HPDE6-E6E7 (cell line): ENCODE results near the gene DHX8.
"Not testable (repeated sequence)": the region's sequence is repeated elsewhere in the genome, so short reads cannot be mapped to it uniquely, and the experiment has no call there.

Experiments used
- DNase-seq: peaks from one replicate; pipeline ENCODE4 v3.0.0; 2011; ENCODE audit warnings: missing footprints; ENCODE audit errors: extremely low spot score

Gene DHX8

DNA sequence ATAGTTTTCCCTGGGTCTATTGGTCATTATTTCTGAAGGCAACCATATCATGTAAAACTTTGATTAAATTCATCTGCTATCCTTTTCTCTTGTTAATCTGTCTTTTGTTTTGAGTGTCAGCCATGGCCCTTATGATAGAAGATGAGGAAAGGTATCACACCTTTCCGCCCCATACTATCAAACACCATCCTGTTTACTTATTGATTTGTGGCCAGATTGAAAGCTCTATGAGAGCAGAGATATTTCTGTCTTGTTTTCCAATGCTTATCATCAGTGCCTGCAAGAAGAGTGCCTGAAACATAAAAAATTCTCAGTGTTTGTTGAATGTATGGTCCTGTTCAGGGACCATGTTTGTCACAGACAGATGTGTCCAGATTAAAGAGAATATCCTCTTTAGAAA, 22.6 kb upstream of the DHX8 start:
- no peak for DNase-seq

DNA sequence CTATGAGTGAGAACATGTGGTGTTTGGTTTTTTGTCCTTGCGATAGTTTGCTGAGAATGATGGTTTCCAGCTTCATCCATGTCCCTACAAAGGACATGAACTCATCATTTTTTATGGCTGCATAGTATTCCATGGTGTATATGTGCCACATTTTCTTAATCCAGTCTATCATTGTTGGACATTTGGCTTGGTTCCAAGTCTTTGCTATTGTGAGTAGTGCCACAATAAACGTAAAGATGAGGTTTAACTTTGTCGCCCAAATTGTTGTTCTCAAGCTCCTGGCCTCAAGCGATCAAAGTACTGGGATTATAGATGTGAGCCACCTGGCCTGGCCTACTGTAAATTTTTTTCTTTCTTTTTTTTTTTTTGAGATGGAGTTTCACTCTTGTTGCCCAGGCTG, 21.2 kb upstream of the DHX8 start:
- not testable (repeated sequence) for DNase-seq

DNA sequence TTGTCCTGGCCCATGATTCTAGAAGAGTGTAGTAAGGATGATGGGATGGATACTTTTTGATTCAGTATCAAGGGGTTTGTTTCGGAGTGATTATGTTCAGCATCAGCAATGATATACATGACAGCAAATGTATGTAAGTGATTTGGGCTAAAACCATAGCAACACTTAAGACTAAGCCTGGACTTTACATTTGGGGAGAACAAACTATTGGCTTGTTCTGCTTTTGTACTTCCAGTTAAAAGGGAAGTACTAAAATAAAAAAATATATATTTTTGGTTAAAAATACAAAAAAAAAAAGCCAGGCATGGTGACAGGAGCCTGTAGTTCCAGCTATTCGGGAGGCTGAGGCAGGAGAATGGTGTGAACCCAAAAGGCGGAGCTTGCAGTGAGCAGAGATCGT, 20.5 kb upstream of the DHX8 start:
- DNase-seq: no peak

DNA sequence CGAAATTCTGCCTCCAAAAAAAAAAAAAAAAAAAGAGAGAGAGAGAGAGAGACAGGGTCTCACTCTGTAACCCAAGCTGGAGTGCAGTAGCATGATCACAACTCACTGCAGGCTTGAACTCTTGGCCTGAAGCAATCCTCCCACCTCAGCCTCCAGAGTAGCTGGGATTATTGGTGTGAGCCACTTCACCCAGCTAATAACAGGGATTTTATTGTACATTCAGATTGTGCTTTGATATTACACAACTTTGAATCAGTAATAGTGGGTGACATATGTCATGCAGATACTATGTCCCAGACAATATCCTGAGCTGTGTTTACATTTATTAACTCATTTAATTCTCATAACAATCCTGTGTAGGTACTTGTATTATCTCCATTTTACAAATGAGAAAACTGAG, 19.7 kb upstream of the DHX8 start:
- DNase-seq: no peak

DNA sequence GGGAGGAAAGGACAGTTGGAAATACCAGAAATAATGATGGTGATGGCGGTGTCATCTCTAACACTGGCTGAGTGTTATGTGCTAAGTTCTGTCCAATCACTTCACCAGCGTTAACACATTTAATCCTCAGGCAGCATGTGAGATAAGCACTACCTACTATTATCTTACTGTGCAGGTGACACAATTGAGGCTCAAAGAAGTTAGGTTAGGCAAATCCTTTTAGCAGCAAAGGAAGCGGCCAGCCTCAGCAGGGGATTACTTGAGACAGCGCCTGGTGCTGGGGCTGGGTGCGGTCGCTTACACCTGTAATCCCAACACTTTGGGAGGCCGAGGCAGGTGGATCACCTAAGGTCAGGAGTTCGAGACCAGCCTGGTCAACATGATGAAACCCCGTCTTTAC, 18.7 kb upstream of the DHX8 start:
- DNase-seq: no peak

DNA sequence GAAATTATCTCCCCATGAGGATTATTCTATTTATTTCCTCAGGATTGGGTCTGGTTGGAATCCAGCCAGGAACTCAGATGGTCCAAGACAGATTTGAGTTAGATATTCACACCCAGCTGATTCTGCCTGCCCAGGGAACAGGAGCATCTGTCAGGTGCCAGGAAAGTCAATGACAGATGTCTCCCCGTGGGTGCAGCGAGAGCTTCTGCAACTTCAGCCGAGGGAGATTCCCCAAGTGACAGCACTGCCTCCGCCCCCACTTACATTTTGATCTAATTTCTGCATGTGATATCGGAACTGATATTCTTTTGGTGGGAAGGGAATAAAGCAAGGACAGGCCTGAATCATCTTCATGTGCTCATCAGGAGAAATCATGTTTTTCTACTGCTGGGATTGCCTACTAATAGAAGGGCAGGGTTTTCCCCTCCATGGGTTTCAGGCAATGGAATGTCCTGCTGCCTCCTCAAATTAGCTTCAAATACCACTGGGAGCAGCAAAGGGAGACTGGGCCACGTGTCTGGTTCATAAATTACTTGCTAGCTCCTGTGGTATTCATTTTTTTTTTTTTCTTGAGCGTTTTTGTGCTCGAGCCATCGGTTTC, 15.7 kb upstream of the DHX8 start:
- no peak for DNase-seq

DNA sequence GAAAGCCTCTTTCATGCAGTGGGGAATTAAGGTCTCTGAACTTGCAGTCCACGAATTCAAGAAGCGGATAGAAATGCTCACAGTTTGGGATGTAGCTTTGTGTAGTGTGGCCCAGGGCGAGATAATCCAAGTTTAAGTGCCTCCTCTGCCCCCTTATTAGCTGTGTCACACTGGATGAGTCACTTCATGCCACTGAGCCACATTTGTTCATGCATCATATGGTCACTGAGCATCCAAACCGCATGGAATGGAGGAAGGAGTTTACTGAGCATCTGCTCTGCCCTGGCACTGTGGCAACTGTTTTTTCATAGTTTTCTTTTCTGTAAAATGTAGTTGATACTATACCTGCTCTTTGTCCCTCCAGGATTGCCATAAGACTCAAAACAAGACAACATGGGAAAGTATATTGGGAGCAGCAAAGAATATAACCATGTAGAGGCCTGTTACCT, 15.1 kb upstream of the DHX8 start:
- DNase-seq: no peak

DNA sequence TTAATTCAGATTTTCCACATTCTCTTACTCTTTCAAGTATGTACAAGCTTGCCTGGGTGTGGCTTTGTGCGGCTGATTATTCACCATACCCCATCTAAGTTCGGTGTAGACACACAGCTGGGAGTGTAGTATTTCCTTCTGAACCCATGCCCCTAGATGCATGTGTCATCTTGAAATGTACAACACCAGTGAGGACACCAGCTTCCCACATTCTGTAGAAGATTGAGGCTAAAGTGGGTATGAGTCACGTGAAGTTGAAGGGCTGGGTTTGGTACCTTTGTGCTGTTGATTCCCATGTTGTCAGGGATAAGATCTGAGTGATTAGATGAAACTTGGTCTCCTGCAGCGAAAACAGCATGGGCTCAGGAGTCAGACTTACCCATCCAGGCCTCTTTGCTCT, 14.6 kb upstream of the DHX8 start:
- peak; percentile 99 for DNase-seq

DNA sequence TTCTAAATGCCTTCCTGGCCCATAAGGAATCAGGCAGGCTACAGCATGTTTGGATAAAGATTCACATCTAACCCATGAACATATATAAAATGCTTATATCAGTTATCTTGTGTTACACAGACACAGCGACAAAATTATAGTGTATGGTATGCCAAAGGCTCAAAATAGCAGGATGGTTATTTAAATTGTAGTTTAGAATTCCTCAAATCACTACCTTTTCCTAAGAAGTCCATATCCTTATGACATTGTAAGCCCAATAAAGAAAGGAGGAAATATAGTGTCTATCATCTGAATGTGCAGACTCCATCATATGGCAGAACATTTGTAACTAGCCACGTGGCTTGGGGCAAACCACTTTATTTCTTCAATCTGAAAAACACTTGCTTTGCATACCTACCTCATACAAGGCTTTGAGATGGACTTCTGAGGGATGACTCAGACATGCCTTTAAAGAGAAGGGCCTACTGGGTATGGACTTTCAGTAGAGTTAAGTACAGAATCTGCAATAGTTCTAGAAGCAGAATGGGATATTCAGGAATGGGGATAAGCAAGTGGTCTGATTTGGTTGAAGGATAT, 12.1 kb upstream of the DHX8 start:
- no peak for DNase-seq

DNA sequence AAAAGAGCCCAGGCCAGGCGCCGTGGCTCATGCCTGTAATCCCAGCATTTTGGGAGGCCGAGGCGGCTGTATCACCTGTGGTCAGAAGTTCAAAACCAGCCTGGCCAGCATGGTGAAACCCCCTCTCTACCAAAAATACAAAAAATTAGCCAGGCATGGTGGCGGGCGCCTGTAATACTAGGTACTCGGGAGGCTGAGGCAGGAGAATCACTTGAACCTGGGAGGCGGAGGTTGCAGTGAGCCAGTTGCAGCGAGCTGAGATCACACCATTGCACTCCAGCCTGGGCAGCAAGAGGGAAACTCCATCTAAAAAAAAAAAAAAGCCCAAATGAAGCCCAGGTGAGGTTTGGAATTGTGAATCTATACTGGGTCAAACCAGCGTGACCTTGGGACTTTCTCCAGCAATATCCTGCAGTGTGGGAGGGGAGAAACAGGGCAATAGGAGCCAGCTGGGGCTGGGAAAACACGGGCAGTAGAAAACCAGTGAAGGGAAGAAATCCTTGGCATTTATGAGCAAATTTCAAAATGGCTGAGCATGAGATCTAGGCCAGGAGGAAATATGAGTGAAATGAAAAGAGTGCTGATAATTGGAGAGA, 8.2 kb upstream of the DHX8 start:
- no peak for DNase-seq

DNA sequence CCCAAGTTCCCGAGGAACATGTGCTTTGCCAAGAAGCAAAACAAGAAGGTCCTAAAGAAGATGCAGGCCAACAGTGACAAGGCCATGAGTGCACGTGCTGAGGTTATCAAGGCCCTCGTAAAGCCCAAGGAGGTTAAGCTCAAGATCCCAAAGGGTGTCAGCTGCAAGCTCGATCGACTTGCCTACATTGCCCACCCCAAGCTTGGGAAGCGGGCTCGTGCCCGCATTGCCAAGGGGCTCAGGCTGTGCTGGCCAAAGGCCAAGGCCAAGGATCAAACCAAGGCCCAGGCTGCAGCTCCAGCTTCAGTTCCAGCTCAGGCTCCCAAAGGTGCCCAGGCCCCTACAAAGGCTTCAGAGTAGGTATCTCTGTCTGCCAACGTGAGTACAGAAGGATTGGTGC, 7.5 kb upstream of the DHX8 start:
- DNase-seq: not testable (repeated sequence)

DNA sequence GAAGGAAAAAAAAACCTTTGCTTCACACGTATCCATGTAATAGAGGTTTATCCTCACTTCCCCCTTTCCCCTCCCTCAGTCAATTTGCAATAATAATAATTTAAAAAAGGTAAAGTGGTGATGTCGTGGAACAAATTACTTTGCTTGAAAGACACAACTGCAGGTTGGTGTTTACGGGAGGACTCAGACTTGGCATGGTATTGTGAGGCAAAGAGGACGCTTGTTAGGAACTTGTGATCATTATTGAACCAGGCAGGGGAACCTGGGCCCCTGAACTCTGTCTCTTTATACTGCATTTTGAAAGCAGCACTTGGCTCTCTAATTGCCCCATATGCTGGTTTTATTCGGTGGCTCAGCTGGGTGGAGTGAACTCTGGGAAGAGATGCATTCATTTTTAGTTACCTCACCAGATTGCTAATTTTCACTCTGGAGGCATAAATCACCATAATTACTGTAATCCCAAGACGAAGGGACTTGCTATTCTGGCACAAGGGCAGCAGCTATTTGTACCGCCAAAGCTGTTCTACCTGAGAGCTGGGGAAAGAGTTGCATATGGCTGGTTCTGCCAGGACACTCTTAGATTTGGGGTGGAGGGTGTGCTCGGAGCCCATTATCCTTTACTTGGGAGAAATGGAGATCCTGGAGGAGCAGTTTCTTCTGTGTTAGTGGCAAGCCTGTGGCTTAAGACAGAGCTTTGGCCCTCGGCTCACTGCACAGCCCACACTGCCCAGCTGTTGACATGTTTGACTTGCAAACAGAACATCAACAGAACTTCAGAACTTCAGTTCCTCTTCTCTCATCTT, 5.7 kb upstream of the DHX8 start:
- DNase-seq: no peak

DNA sequence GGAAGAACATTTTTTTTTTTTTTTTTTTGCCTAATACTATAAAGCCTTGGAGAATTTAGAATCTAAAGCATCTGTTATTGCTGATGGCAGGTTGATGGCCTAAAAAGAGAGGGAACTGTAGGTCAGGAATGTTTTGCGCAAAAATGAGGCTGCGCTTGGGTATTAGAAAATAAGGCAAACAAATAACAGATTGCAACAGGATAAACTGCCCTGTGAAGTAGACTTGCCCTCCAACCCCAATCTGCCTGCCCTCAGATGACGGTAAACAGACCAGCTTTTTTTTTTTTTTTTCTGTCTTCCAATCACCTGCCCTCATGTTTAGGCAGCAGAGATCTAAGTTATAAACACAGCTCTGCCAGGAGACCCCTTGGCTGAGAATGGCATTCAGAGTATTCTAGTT, 3.8 kb upstream of the DHX8 start:
- no peak for DNase-seq

DNA sequence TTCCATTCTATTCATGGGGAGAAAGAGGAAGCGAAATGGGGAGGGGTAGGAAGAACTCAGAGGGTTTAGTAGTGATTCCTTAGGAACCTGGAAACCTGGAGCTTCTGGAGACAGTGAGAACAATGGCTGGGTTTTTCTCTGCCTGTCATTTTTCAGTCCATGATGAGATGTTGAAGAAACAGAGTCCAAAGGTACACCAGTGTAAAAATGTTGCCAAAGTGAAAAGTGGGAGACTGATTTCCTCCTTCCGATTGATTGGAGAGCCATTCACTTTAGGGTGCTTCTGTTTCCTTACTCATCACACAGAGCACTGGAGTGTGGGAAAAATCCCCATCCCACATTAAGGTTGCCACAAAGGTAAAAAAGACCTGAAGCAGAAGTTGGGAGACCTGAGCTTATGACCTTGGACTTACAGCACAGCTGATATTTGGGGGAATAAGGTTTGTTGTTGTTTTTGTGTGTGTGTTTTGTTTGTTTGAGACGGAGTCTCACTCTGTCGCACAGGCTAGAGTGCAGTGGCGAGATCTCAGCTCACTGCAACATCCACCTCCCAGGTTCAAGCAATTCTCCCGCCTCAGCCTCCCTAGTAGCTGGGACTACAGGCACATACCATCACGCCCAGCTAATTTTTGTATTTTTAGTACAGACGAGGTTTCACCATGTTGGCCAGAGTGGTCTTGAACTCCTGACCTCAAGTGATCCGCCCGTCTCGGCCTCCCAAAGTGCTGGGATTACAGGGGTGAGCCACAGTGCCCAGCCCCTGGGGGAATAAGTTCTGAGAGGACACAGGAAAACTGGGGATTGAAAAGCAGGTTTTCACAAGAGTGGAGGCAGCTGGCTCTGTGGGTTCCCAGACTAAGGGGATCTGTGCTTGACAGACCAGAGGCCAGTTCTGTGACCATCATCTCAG, 1.4 kb upstream of the DHX8 start:
- no peak for DNase-seq

DNA sequence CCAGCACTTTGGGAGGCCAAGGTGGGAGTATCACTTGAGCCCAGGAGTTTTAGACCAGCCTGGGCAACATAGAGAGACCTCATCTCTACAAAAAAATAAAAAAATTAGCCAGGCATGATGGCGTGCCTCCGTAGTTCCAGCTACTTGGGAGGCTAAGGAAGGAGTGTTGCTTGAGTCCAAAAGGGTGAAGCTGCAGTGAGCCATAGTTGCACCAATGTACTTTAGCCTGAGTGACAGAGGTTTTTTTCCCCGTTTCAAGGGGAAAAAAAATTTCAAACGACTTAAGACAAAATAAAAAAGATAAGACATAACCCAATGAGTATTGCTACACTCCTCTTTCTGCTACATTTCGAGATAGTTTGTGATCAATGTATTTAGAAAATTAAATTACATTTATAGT, 6.8 kb downstream of the DHX8 start:
- DNase-seq: no peak

DNA sequence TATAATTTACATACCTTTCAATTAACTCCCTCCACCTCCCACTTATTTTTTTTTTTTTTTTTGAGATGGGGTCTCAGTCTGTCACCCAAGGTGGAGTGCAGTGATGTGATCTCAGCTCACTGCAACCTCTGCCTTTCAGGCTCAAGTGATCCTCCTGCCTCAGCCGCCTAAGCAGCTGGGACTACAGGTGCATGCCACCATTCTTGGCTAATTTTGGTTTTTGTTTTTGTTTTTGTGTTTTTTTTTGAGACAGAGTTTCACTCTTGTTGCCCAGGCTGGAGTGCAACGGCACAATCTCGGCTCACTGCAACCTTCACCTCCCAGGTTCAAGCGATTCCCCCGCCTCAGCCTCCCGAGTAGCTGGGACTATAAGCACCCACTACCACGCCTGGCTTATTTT, 25.7 kb downstream of the DHX8 start:
- DNase-seq: not testable (repeated sequence)

DNA sequence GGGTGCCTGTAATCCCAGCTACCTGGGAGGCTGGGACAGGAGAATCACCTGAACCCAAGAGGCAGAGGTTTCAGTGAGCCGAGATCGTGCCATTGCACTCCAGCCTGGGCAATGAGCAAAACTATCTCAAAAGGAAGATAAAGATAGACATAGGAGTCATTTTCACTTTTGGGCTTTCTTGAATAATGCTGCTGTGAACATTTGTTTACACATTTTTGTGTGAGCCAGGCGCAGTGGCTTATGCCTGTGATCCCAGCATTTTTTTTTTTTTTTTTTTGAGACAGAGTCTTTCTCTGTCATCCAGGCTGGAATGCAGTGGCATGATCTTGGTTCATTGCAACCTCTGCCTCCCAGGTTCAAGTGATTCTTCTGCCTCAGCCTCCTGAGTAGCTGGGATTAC, 27.4 kb downstream of the DHX8 start:
- not testable (repeated sequence) for DNase-seq

DNA sequence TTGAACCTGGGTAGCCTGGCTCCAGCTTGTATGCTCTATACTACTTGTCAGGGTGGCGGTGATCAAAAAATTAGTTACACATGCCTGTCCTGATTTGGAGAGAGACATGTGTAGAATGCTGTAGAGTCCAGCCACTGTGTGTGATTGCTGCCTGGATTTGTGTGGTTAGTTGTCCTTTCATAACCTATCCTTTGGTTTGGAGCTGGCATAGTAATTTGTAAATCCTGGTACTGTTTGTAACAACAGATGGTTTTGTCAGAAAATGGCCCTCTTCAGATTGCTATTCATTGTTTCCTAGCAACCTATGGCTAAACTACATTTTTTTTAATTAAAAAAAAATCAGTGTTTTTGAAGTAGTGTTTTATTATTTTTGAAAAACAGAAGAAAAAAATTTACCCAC, 31.9 kb downstream of the DHX8 start:
- DNase-seq: no peak

DNA sequence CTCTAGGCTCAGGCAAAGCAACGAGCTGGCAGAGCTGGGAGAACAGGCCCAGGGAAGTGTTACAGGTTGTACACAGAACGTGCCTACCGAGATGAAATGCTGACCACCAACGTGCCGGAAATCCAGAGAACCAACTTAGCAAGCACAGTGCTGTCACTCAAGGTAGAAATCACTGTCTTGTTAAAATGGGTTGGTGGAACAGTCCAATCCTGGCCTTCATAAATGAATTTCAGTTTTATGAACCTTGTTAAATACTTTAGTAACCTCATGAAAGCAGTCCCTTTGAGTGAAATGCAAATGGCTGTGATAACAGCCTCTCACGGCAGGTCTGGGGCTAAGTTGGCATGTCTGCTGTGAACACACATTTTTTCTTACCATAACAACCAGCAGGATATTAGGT, 33.4 kb downstream of the DHX8 start:
- DNase-seq: no peak

DNA sequence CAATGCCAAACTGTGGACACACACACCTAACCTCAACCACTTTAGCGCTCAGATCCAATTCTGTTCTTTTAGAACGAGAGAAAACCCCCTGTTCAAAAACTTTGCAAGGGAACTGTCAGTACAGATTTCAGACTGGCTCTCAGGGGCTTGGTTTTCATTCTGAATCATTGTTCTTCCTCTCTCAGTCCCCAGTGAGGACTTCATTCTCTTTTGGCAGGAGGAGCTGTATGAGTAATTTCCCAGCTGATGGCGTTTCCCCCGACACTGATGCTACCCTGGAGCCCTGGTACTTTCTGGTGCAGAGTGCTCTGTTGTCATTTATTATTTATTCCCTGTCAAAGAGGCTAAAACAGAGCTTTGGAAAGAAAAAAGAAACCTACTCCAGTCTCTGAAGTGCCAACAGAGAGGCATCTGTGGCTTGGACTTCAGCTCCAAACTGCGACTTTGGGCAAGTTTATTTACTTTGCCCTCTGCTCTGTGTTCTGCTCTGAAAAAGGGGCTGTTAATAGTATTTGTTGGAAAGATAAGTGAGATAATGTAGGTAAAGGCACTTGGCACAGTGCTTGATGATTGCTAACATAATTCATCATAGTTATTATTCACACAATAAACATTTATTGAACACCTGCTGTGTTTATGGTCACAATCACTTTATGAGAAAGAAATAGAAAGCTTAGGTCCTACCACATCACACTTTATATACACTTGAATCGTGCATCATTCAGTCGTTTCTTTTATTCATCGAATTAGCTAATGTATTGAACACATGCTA, 34.0 kb downstream of the DHX8 start:
- DNase-seq: no peak

DNA sequence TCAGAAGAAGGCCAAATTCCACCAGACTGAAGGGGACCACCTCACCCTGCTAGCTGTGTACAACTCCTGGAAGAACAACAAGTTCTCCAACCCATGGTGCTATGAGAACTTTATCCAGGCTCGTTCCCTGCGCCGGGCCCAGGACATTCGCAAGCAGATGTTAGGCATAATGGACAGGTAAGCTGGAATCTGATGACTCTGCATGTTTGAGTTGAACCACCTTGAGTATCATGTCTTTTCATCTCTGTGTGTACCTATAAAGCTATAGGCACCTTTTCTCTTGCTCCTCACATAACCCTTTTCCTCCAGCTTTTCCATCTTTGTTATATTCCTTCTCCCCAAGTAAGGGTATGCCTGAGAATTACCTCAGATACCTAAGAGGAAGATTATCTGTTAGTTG, 37.6 kb downstream of the DHX8 start:
- DNase-seq: no peak
